H1 (cell line): ENCODE measurements around the gene SAFB. TPM values are rescaled to one million over a fixed set of nuclear protein-coding genes. Genes with fewer than 3 reads are reported as not detected.

ENCODE experiments used
- BCL11A ChIP-seq, 2 experiments: IDR thresholded peaks; one replicate each; pipeline ENCODE4 v1.6.1; 2011; ENCODE audit warnings: low read depth in 2 of 2, low read length in 2 of 2, mild to moderate bottlenecking in 2 of 2
- CBX5 ChIP-seq: fragments of 300-800, 300-1000 bp; sonication (generic); IDR thresholded peaks from 2 replicates; pipeline ENCODE4 v1.7.1; 2016; ENCODE audit warnings: antibody characterized with exemption, low read length, low read depth
- CHD7 ChIP-seq: fragments of 300-600 bp; sonication (generic); IDR thresholded peaks from 2 replicates; pipeline ENCODE4 v1.7.1; 2012; ENCODE audit warnings: low read length, moderate library complexity, mild to moderate bottlenecking, inconsistent platforms; ENCODE audit not compliant: insufficient replicate concordance
- CTBP2 ChIP-seq: IDR thresholded peaks from 2 replicates; pipeline ENCODE4 v1.7.0; 2011; ENCODE audit warnings: borderline replicate concordance, mild to moderate bottlenecking, moderate library complexity, mixed read lengths, low read length; ENCODE audit not compliant: insufficient read depth, insufficient read length
- EP300 ChIP-seq, 2 experiments: IDR thresholded peaks; 1 replicate in 1 of 2; 2 replicates in 1 of 2; pipeline ENCODE4 v1.6.1; 2011 to 2012; ENCODE audit warnings: low read depth in 2 of 2, low read length in 2 of 2, mild to moderate bottlenecking in 2 of 2, borderline replicate concordance in 1 of 2, inconsistent platforms in 1 of 2, moderate library complexity in 1 of 2
- FOSL1 ChIP-seq: IDR thresholded peaks from 2 replicates; pipeline ENCODE4 v1.6.1; 2011; ENCODE audit warnings: mild to moderate bottlenecking, low read depth, low read length, moderate library complexity; ENCODE audit not compliant: insufficient read depth
- KDM1A ChIP-seq: fragments of 200-600, 300-600 bp; sonication (generic); IDR thresholded peaks from 2 replicates; pipeline ENCODE4 v1.7.1; 2016; ENCODE audit warnings: mild to moderate bottlenecking, low read length, borderline replicate concordance
- SIRT6 ChIP-seq: IDR thresholded peaks from one replicate; pipeline ENCODE4 v1.7.1; 2012; ENCODE audit warnings: low read length, inconsistent platforms
- SP2 ChIP-seq: IDR thresholded peaks from 2 replicates; pipeline ENCODE4 v1.6.1; 2012; ENCODE audit warnings: mild to moderate bottlenecking, low read length, inconsistent platforms
- TEAD4 ChIP-seq: IDR thresholded peaks from 2 replicates; pipeline ENCODE4 v1.6.1; 2012; ENCODE audit warnings: low read depth, low read length, inconsistent platforms, mixed read lengths
- polyA plus RNA-seq, 7 experiments: library from polyadenylated mRNA; depleted of rRNA in 3 of 7; stranded (reverse) in 5 of 7; unstranded in 2 of 7; fragments of >200 nt in 5 of 7; fragments of 200-250 nt in 2 of 7; gene quantifications; 1 replicate in 5 of 7; 2 replicates in 1 of 7; 4 replicates in 1 of 7; pipeline versions ENCODE4 v1.2.1 to v1.2.3, GENCODE V29; 2011 to 2013; ENCODE audit warnings: missing spikeins in 2 of 7, mixed read lengths in 2 of 7
- total RNA-seq: library from RNA; stranded (reverse); fragmentation: NEBNext Ultra II Directional; extraction: Animal tissue kit (Norgen Biotek cat#: 25700); gene quantifications from 2 replicates; pipeline ENCODE4 v1.2.1, GENCODE V29; 2021

Gene SAFB
- total and polyA plus RNA-seq, 2 of the 8 experiments (the other 6 are each of a cell fraction or from before 2014, with no cell fraction given): 27.0 to 110 TPM

GRCh38 chr19:5603626-5604025 lies 19.3 kb upstream of the SAFB start (continued):
- TF ChIP-seq CHD7 (no peak), TEAD4 (no peak), BCL11A (IDR thresholded peaks at IDR 0.05; ENCODE audit: low read depth in 2 of 2, low read length in 2 of 2) (no peak), SP2 (no peak), SIRT6 (no peak), EP300 (IDR thresholded peaks at IDR 0.05; ENCODE audit: borderline replicate concordance in 1 of 2, low read depth in 2 of 2, low read length in 2 of 2) (no peak), KDM1A (no peak), CTBP2 (no peak), FOSL1 (no peak), CBX5 (no peak)
